ENCODE results near the gene CPD.
"Not testable (repeated sequence)": the region's sequence is repeated elsewhere in the genome, so short reads cannot be mapped to it uniquely, and the experiment has no call there.

CPD gene

GRCh38 chr17:30427611-30428010, 48.9 kb downstream of the CPD start:
- no peak for DNase-seq (ENCODE audit: low read depth in 2 of 2)

GRCh38 chr17:30429155-30429554, 50.4 kb downstream of the CPD start:
- peak; percentile 38 to 42 for DNase-seq (ENCODE audit: low read depth in 2 of 2)

- DNase-seq (ENCODE audit: low read depth in 2 of 2), result peak; percentile 56 to 58
These were observed 54.8 kb downstream of the CPD start for GRCh38 chr17:30433514-30433913.

DNA sequence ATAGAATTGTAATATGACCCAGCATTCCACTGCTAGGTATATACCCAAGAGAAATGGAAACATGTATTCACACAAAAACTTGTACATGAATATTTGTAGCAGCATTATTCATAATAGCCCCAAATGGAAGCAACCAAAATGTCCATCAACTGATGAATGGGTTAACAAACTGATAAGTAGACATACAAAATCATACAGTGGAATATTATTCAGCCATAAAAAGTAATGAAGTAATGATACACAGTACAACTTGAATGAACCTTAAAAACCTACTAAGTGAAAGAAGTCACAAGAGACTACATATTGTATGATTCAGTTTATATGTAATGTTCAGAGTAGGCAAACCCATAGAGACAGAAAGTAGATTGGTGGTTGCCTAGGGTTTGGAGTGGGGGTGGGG, 58.0 kb downstream of the CPD start:
- no peak for DNase-seq (ENCODE audit: low read depth in 2 of 2)

DNA sequence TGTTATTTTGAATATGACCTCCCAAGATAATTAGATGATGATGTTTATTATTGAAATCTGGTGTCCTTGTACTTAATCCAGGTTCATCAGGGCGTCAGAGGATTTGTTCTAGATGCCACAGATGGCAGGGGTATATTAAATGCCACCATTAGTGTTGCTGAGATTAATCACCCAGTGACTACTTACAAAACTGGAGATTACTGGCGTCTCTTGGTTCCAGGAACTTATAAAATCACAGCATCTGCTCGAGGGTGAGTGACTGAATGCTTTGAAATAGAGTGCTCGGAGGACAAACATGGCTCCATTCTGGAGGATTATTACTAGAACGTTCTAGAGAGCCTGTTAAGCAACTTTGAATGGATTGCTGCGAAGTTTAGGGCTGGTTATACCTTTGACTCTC, 65.0 kb downstream of the CPD start:
- DNase-seq (ENCODE audit: low read depth in 2 of 2), result no peak

DNA sequence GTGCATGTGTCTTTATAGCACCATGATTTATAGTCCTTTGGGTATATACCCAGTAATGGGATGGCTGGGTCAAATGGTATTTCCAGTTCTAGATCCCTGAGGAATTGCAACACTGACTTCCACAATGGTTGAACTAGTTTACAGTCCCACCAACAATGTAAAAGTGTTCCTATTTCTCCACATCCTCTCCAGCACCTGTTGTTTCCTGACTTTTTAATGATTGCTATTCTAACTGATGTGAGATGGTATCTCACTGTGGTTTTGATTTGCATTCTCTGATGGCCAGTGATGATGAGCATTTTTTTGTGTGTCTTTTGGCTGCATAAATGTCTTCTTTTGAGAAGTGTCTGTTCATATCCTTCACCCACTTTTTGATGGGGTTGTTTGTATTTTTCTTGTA, 67.9 kb downstream of the CPD start:
- DNase-seq (ENCODE audit: low read depth in 2 of 2), result not testable (repeated sequence)

- DNase-seq (ENCODE audit: low read depth in 2 of 2), result no peak
These were observed 70.8 kb downstream of the CPD start for GRCh38 chr17:30449480-30449879.

DNA sequence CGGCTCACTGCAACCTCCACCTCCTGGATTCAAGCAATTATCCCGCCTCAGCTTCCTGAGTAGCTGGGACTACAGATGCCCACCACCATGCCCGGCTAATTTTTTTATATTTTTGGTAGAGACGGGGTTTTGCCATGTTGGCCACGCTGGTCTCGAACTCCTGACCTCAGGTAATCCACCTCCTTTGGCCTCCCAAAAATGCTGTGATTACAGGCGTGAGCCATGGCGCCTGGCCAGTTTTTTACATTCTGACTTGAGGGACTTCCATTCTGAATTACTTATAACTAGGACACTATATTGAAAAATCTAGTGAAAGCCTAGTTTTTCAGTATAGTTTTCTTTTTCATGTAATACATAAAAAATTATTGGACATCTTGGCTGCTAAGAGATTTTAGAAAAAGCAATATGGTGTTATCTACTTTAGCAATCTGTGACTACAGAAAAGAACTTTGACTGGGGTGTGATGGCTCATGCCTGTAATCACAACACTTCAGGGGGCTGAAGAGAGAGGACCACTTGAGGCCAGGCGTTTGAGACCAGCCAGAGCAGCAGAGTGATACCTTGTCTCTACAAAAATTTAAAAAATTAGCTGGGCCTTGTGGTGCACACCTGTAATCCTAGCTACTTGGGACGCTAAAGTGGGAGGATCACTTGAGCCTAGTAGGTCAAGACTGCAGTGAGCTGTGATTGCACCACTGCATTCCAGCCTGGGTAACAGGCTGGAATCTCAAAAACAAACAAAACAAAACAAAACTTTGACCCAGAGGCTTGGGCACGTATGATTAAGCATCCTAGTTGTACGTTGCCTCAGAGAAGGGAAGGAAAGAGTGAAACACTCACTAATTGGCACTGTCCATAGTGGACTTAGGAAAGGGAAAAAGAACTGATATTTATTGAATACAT, 71.6 kb downstream of the CPD start:
- DNase-seq (ENCODE audit: low read depth in 2 of 2), result no peak

DNA sequence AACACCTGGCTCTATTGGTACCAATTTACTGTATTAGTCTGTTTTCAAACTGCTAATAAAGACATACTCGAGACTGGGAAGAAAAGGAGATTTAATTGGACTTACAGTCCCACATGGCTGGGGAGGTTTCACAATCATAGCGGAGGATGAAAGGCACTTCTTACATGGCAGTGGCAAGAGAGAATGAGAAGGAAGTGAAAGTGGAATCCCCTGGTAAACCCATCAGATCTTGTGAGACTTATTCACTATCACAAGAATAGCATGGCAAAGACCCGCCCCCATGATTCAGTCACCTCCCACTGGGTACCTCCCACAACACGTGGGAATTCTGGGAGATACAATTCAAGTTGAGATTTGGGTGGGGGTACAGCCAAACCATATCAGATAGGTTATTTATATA, 75.9 kb downstream of the CPD start:
- no peak for DNase-seq (ENCODE audit: low read depth in 2 of 2)

- no peak for DNase-seq (ENCODE audit: low read depth in 2 of 2)
These were observed 79.6 kb downstream of the CPD start for GRCh38 chr17:30458371-30458770.

- not testable (repeated sequence) for DNase-seq (ENCODE audit: low read depth in 2 of 2)
These were observed 80.2 kb downstream of the CPD start for GRCh38 chr17:30458797-30459413.

DNA sequence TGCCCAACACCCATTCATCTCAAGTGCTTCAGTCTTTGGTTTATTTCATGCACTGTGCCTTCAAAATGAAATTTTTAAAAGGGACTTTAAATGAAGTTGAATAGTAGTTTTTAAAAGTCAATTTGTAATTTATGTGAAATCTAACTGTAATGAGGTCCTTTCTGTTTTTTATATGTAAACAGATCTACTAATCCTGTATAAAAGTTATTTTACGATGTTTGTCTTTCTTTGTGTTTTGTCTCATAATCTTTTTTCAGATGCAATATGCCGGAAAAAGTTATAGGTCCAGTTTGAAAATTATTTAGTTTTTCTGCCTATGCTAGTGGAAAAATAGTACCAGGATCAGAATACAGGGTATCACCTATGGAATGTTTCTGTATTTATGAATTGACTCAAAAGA, 89.7 kb downstream of the CPD start:
- DNase-seq (ENCODE audit: low read depth in 2 of 2), result no peak

DNA sequence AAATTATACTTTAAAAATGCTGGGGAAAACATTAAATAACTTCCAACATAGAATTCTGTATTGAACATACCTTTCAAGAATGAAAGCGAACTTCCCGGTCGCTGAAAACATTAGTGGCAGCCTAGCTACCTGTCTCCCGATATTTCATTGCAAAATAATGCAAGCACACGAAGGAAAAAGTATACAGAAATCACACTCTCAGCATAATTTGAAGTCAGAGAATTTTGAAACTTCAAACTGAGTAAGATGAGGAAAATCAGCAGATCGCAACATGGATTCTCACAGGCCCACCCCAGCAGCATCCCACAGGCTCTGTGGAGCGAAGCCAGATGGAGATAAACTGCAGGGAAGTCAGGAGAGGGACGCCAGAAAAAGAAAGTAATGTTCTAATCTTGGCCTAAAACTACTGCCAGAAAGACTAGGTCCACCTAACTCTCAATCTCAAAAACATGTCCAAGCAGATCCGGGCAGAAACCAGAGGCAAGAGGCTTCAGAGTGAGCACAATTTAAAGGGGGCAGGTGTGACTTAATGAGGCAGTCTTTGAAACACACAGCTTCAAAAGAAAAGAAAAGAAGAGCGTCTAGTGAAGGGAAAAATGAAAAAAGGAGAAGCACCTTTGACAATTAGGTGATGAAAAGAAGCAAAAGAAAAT, 93.6 kb downstream of the CPD start:
- no peak for DNase-seq (ENCODE audit: low read depth in 2 of 2)

DNA sequence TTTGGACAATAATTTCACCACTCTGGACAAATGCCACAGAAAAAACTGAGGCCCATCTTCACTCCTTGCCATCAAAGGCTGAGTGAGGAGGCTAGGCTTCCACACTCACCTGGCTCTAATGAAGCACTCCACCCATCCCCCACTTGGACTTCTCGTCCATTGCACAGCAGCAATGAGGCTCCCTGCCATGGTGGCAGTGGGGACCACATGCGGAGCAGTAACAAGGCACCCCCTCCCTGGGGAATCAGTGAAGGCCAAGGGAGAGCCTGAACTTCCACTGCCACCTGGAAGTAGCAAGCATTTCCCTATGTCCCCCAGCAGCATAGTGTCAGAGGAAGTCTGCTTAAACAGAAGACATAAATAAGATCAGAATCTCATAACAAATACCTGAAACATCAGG, 96.5 kb downstream of the CPD start:
- DNase-seq (ENCODE audit: low read depth in 2 of 2), result no peak

GRCh38 chr17:30476726-30477082, 98.0 kb downstream of the CPD start:
- DNase-seq (ENCODE audit: low read depth in 2 of 2), result no peak

GRCh38 chr17:30477083-30477773, 98.5 kb downstream of the CPD start, which contains the start of gene GOSR1:
TSS of gene GOSR1 (plus strand) at chr17:30477408. CDS start at chr17:30477434, 26 bp downstream.
- peak; percentile 81 to 84 for DNase-seq (ENCODE audit: low read depth in 2 of 2)

- DNase-seq (ENCODE audit: low read depth in 2 of 2), result no peak
These were observed 99.0 kb downstream of the CPD start for GRCh38 chr17:30477774-30478115.

- no peak for DNase-seq (ENCODE audit: low read depth in 2 of 2)
These were observed 103.8 kb downstream of the CPD start for GRCh38 chr17:30482555-30482954.

DNA sequence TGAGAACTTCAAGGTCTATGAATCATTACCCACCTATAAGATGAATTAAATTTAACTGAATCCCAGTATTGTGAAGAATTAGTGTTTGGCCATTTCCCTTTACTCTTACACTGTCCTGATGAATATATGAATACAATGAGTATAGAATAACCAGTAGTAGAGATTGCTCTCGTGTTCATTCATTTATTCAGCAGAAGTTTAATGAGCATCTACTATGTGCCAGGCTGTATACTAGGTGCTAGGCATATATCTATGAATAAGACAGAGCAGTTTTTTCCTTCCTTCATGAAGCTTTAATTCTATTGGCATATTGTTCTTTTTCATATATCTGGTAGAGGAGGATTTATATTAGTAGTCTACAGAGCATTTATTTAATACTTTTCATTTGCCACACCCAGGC, 104.4 kb downstream of the CPD start:
- DNase-seq (ENCODE audit: low read depth in 2 of 2), result no peak

DNA sequence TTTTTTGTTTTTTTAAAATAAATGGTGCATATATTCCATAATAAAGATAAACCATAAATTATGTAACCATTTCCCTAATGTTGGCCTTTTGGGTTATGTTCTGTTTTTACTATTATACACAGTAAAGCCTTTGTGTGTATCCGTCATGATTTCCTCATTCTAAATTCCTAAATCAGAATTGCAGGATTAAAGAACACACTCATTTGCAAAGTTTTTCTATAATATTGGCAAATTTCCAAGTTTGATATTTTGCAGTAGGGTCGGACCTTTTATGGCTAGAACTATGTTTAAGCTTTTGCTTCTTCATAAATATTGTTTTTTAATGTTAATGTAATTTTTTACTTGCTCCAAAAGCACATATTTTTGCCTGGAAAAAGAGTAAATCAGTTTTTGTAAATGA, 115.1 kb downstream of the CPD start:
- no peak for DNase-seq (ENCODE audit: low read depth in 2 of 2)

- DNase-seq (ENCODE audit: low read depth in 2 of 2), result no peak
These were observed 116.9 kb downstream of the CPD start for GRCh38 chr17:30495586-30495985.

GRCh38 chr17:30503558-30503957, 124.8 kb downstream of the CPD start:
- DNase-seq (ENCODE audit: low read depth in 2 of 2), result no peak

Measured in fibroblast of skin of left biceps (primary cell).